OCI-LY3 (cell line): Measurements from ENCODE around the gene TEX19.

Experiments used
- CTCF ChIP-seq: fragments of 200-600, 300-600 bp; sonication (generic); IDR thresholded peaks from 2 replicates; pipeline ENCODE4 v1.5.1; 2014; ENCODE audit warnings: antibody characterized with exemption, low read length, low read depth
- EZH2phosphoT487 ChIP-seq: fragments of 200-600 bp; shearing (Covaris generic); IDR thresholded peaks from 2 replicates; pipeline ENCODE4 v1.6.1; 2018; ENCODE audit warnings: antibody characterized with exemption, mixed run types, low read depth

GRCh38 chr17:82349287-82349701 lies 9.8 kb upstream of the TEX19 start:
- TF ChIP-seq CTCF (no peak), EZH2phosphoT487 (no peak)
